ENCODE measurements around the gene ORAI3. TPM values are rescaled to one million over a fixed set of nuclear protein-coding genes. Genes with fewer than 3 reads are reported as not detected.

ORAI3 gene
- total RNA-seq, 1 donor from 2014 or later, result 26.2 TPM

- Mint-ChIP-seq H3K4me1 (peaks cover 12% of the 10 kb centered on the region), H3K27me3 (ENCODE audit: low read depth) (no peaks in the 10 kb centered on the region), H3K9me3 (no peaks in the 10 kb centered on the region), H3K36me3 (no peaks in the 10 kb centered on the region), H3K27ac (peak overlapping the region; percentile 99), H3K4me3 (peak overlapping the region; percentile 90)
- TF ChIP-seq CTCF (IDR thresholded peaks at IDR 0.05; ENCODE audit: unreplicated experiment), result no peak
- DNase-seq (ENCODE audit: low spot score in 2 of 2, unreplicated experiment in 2 of 2), result no peak
Measured at GRCh38 chr16:30903002-30903401, 45.9 kb upstream of the ORAI3 start.

GRCh38 chr16:30903596-30903995 lies 45.3 kb upstream of the ORAI3 start:
- Mint-ChIP-seq H3K4me3 (no peak overlapping the region), H3K36me3 (no peaks in the 10 kb centered on the region), H3K27me3 (ENCODE audit: low read depth) (no peaks in the 10 kb centered on the region), H3K4me1 (peaks cover 12% of the 10 kb centered on the region), H3K9me3 (no peaks in the 10 kb centered on the region), H3K27ac (peak overlapping the region; percentile 85)
- no peak for DNase-seq (ENCODE audit: low spot score in 2 of 2, unreplicated experiment in 2 of 2)
- no peak for TF ChIP-seq CTCF (IDR thresholded peaks at IDR 0.05; ENCODE audit: unreplicated experiment)

- Mint-ChIP-seq H3K27me3 (ENCODE audit: low read depth) (no peaks in the 10 kb centered on the region), H3K4me1 (peaks cover 12% of the 10 kb centered on the region), H3K27ac (peak overlapping the region; percentile 85), H3K36me3 (no peaks in the 10 kb centered on the region), H3K9me3 (no peaks in the 10 kb centered on the region), H3K4me3 (no peak overlapping the region)
- no peak for DNase-seq (ENCODE audit: low spot score in 2 of 2, unreplicated experiment in 2 of 2)
- TF ChIP-seq CTCF (IDR thresholded peaks at IDR 0.05; ENCODE audit: unreplicated experiment), result no peak
Measured at GRCh38 chr16:30904114-30904780, 44.6 kb upstream of the ORAI3 start.

- H3K36me3 Mint-ChIP-seq, result no peaks in the 10 kb centered on the region
- no peak for DNase-seq (ENCODE audit: low spot score in 2 of 2, unreplicated experiment in 2 of 2)
- H3K9me3 Mint-ChIP-seq, result no peaks in the 10 kb centered on the region
- no peak overlapping the region for H3K4me3 Mint-ChIP-seq
- no peaks in the 10 kb centered on the region for H3K27me3 Mint-ChIP-seq (ENCODE audit: low read depth)
- no peak overlapping the region for H3K27ac Mint-ChIP-seq
- peaks cover 12% of the 10 kb centered on the region for H3K4me1 Mint-ChIP-seq
- TF ChIP-seq CTCF (IDR thresholded peaks at IDR 0.05; ENCODE audit: unreplicated experiment), result no peak
Measured at GRCh38 chr16:30907064-30907463, 41.8 kb upstream of the ORAI3 start.

- Mint-ChIP-seq H3K4me1 (no peaks in the 10 kb centered on the region), H3K9me3 (no peaks in the 10 kb centered on the region), H3K36me3 (no peaks in the 10 kb centered on the region), H3K27ac (no peak overlapping the region), H3K27me3 (ENCODE audit: low read depth) (no peaks in the 10 kb centered on the region), H3K4me3 (no peak overlapping the region)
- no peak for DNase-seq (ENCODE audit: low spot score in 2 of 2, unreplicated experiment in 2 of 2)
- no peak for TF ChIP-seq CTCF (IDR thresholded peaks at IDR 0.05; ENCODE audit: unreplicated experiment)
Measured at GRCh38 chr16:30910427-30911029, 38.3 kb upstream of the ORAI3 start.
